ENCODE data around the gene ZNF487. TPM values are rescaled to one million over a fixed set of nuclear protein-coding genes. Genes with fewer than 3 reads are reported as not detected.

Gene ZNF487
- total and polyA plus RNA-seq, 2 of the 13 experiments (the other 11 are each of a cell fraction or from before 2014, with no cell fraction given) = 7.4 to 8.8 TPM

DNA sequence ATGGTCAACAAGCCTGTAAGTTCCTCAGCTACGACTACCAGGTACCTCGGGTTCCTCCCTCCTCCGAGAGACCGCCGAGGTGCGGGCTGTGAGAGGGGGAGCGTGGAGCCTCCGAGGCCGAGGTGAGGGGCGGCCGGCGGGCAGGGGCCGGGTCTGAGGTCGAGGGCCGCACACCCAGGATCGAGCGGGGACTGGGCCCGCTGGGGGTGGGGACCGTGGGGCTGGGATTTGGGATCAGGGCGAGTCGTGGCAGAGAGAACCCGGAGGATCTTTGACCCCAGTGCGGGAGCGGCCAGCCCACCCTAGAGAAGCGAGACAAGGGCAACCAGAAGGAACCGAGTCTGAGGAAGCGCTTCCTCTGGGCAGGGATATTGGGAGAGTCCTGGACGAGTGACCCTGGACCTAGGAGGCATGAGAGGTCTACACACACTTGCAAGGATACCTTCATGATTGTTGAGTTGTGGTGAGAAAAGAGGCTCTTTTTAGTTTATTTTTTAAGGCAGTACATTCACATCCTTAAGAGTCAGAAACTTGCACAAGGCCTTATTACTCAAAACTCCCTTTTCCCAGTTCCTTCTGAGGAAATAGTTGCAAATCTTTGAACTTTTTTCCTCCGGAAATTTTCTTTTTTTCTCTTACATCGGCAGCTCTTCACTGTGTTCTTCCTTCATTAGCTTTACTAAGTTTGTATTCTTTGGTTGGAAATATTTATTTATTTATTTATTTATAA is 395 bp downstream of the ZNF487 start (continued):
- TF ChIP-seq, protein P1, sequence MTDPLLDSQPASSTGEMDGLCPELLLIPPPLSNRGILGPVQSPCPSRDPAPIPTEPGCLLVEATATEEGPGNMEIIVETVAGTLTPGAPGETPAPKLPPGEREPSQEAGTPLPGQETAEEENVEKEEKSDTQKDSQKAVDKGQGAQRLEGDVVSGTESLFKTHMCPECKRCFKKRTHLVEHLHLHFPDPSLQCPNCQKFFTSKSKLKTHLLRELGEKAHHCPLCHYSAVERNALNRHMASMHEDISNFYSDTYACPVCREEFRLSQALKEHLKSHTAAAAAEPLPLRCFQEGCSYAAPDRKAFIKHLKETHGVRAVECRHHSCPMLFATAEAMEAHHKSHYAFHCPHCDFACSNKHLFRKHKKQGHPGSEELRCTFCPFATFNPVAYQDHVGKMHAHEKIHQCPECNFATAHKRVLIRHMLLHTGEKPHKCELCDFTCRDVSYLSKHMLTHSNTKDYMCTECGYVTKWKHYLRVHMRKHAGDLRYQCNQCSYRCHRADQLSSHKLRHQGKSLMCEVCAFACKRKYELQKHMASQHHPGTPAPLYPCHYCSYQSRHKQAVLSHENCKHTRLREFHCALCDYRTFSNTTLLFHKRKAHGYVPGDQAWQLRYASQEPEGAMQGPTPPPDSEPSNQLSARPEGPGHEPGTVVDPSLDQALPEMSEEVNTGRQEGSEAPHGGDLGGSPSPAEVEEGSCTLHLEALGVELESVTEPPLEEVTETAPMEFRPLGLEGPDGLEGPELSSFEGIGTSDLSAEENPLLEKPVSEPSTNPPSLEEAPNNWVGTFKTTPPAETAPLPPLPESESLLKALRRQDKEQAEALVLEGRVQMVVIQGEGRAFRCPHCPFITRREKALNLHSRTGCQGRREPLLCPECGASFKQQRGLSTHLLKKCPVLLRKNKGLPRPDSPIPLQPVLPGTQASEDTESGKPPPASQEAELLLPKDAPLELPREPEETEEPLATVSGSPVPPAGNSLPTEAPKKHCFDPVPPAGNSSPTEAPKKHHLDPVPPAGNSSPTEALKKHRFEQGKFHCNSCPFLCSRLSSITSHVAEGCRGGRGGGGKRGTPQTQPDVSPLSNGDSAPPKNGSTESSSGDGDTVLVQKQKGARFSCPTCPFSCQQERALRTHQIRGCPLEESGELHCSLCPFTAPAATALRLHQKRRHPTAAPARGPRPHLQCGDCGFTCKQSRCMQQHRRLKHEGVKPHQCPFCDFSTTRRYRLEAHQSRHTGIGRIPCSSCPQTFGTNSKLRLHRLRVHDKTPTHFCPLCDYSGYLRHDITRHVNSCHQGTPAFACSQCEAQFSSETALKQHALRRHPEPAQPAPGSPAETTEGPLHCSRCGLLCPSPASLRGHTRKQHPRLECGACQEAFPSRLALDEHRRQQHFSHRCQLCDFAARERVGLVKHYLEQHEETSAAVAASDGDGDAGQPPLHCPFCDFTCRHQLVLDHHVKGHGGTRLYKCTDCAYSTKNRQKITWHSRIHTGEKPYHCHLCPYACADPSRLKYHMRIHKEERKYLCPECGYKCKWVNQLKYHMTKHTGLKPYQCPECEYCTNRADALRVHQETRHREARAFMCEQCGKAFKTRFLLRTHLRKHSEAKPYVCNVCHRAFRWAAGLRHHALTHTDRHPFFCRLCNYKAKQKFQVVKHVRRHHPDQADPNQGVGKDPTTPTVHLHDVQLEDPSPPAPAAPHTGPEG (CRISPR knock-in tag; IDR thresholded peaks at IDR 0.05) = no peak
- no peak for TF ChIP-seq FOXK2 (IDR thresholded peaks at IDR 0.05)

DNA sequence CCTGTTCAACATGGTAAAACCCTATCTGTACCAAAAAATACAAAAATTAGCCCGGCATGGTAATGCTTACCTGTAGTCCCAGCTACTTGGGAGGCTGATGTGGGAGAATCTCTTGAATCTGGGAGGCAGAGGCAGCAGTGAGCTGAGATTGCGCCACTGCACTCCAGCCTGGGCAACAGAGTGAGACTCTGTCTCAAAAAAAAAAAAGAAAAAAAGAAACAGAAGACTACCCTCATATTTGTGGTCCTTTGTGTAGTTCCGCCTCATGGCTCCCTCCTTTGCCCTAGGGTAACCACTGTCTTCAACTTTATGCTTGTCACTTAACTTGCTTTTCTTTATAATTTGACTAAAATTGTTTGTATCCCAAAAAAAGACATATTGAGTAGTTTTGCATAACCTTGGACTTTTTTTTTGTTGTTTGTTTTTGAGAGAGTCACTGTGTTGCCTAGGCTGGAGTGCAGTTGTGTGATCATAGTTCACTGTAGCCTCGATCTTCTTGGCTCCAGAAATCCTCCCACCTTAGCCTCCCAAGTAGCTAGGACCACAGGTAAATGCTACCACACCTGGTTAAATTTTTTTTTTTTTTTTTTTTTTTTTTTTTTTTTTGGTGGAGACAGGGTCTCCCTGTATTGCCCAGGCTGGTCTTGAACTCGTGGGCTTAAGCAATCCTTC is 3.7 kb downstream of the ZNF487 start:
- Histone ChIP-seq H3K4me1 (ENCODE audit: insufficient read depth, low read length) (peaks cover 34% of the 10 kb centered on the region), H3K4me3 (replicated peaks in 1 of 3; ENCODE audit: insufficient read depth in 1 of 3, low read depth in 2 of 3, low read length in 3 of 3) (no peak overlapping the region), H3K79me2 (ENCODE audit: insufficient read depth, low read length) (peaks cover 13% of the 10 kb centered on the region), H3K9ac (ENCODE audit: insufficient read depth, low read depth, low read length) (0 out of 2 replicates have a peak overlapping the region, but pooled peaks have one; percentile 29), H3K4me2 (ENCODE audit: low read depth, low read length) (no peak overlapping the region), H3K9me3 (ENCODE audit: low read length) (no peaks in the 10 kb centered on the region), H3K36me3 (replicated peaks in 1 of 2; ENCODE audit: control insufficient read depth in 1 of 2, insufficient read depth in 2 of 2, low read length in 2 of 2) (no peaks in the 10 kb centered on the region), H3K27me3 (ENCODE audit: control insufficient read depth in 1 of 2, insufficient read depth in 2 of 2, low read length in 2 of 2) (no peaks in the 10 kb centered on the region; a peak in 1 of 5 replicates), H4K20me1 (ENCODE audit: insufficient read depth, low read length) (no peaks in the 10 kb centered on the region), H2AFZ (ENCODE audit: low read length) (no peak overlapping the region), H3K27ac (ENCODE audit: extremely low read length, insufficient read depth, low read length) (peak overlapping the region; percentile 35)
- ATAC-seq (no peak), DNase-seq (ENCODE audit: low spot score) (no peak), FAIRE-seq (no peak)
- in situ Hi-C loops (cut with HindIII; ENCODE audit: extremely low pct_ligation_motif_present, low pct_unique_long_range_greater_than_20kb) = no loop called here
- no TSS peak for BruUV-seq (replicated peaks)
- ChIA-PET CTCF (ENCODE audit: low intra/inter-chr PET ratio, low total read pairs) (no interaction called here), POLR2A (interaction anchor here (1.0 kb wide), 2 partner anchors 44 to 45 kb away, joined by 3 read pairs; no protein-coding TSS in a partner anchor)
- WGBS (ENCODE audit: low lambda C conversion rate) = 86% methylated on average over 5 of the region's 5 CpGs
- TF ChIP-seq ZNF121 (CRISPR knock-in tag; IDR thresholded peaks at IDR 0.05) = peak; percentile 91
- peak; percentile 67; the same call in 1 of the 2 replicates for TF ChIP-seq ZNF3 (CRISPR knock-in tag; IDR thresholded peaks at IDR 0.05)
- TF ChIP-seq MXD4 (CRISPR knock-in tag; IDR thresholded peaks at IDR 0.05) = no peak
- TF ChIP-seq SIN3A (IDR thresholded peaks at IDR 0.05; ENCODE audit: borderline replicate concordance, low read depth, low read length) = no peak
- TF ChIP-seq GATAD2A (CRISPR knock-in tag; IDR thresholded peaks at IDR 0.05) = 0 out of 2 replicates have a peak, but pooled peaks have one; percentile 12
- peak; percentile 99 for TF ChIP-seq ZNF205 (CRISPR knock-in tag; IDR thresholded peaks at IDR 0.05)
- TF ChIP-seq, protein P2, sequence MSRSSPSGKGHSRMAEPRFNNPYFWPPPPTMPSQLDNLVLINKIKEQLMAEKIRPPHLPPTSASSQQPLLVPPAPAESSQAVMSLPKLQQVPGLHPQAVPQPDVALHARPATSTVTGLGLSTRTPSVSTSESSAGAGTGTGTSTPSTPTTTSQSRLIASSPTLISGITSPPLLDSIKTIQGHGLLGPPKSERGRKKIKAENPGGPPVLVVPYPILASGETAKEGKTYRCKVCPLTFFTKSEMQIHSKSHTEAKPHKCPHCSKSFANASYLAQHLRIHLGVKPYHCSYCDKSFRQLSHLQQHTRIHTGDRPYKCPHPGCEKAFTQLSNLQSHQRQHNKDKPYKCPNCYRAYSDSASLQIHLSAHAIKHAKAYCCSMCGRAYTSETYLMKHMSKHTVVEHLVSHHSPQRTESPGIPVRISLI (CRISPR knock-in tag; IDR thresholded peaks at IDR 0.05; ENCODE audit: borderline replicate concordance) = 0 out of 2 replicates have a peak, but pooled peaks have one; percentile 56
- TF ChIP-seq, protein P3, sequence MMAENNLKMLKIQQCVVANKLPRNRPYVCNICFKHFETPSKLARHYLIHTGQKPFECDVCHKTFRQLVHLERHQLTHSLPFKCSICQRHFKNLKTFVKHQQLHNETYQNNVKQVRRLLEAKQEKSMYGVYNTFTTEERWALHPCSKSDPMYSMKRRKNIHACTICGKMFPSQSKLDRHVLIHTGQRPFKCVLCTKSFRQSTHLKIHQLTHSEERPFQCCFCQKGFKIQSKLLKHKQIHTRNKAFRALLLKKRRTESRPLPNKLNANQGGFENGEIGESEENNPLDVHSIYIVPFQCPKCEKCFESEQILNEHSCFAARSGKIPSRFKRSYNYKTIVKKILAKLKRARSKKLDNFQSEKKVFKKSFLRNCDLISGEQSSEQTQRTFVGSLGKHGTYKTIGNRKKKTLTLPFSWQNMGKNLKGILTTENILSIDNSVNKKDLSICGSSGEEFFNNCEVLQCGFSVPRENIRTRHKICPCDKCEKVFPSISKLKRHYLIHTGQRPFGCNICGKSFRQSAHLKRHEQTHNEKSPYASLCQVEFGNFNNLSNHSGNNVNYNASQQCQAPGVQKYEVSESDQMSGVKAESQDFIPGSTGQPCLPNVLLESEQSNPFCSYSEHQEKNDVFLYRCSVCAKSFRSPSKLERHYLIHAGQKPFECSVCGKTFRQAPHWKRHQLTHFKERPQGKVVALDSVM (CRISPR knock-in tag; IDR thresholded peaks at IDR 0.05) = peak; percentile 88
- intact Hi-C loops (cut with micrococcal nuclease; ENCODE audit: unreplicated experiment) = no loop called here

All from HepG2 (cell line).